Stimulated activated CD4-positive, alpha-beta T cell treated with anti-CD3 and anti-CD28 coated beads, TNF-alpha, amount 100 ng/mL, for 1 hour (primary cell): ENCODE results near the gene BSN.
"Not testable (repeated sequence)": the region's sequence is repeated elsewhere in the genome, so short reads cannot be mapped to it uniquely, and the experiment has no call there.

Experiments used
- DNase-seq, 3 donors: peaks; one replicate each; pipeline ENCODE4 v3.0.0-alpha.2; 2020; ENCODE audit warnings: low read depth in 3 of 3, low spot score in 1 of 3

BSN gene

GRCh38 chr3:49533786-49534519 is 20.3 kb upstream of the BSN start:
- DNase-seq, result no peak

DNA sequence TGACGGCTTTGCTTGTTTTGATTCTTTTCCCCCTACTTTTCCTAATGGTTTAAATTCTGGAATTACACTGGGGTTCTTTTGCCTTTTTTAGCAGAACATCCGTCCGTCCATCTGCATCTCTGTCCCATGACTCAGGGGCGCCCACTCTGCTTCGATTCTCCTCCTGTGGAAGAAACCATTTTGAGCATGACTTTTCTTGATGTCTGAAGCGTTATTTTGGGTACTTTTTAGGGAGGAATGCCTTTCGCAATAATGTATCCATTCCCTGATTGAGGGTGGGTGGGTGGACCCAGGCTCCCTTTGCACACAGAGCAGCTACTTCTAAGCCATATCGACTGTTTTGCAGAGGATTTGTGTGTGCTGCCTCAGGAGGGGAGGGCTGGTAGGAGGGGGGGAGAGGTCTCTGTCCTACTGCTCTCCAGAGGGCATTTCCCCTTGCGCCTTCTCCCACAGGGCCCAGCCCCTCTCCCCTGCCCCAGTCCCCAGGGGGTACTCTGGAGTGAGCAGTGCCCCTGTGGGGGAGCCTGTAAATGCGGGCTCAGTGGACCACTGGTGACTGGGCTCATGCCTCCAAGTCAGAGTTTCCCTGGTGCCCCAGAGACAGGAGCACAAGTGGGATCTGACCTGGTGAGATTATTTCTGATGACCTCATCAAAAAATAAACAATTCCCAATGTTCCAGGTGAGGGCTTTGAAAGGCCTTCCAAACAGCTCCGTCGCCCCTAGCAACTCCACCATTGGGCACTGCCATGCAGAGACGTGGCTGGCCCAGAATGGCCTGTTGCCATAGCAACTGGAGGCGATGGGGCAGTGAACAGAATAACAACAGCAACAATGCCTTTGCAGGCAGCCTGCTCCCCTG is 19.5 kb upstream of the BSN start:
- DNase-seq, result no peak

- DNase-seq, result no peak
Observed at GRCh38 chr3:49535971-49536874, 18.1 kb upstream of the BSN start.

GRCh38 chr3:49536875-49537533 is 17.3 kb upstream of the BSN start:
- DNase-seq, result no peak

DNA sequence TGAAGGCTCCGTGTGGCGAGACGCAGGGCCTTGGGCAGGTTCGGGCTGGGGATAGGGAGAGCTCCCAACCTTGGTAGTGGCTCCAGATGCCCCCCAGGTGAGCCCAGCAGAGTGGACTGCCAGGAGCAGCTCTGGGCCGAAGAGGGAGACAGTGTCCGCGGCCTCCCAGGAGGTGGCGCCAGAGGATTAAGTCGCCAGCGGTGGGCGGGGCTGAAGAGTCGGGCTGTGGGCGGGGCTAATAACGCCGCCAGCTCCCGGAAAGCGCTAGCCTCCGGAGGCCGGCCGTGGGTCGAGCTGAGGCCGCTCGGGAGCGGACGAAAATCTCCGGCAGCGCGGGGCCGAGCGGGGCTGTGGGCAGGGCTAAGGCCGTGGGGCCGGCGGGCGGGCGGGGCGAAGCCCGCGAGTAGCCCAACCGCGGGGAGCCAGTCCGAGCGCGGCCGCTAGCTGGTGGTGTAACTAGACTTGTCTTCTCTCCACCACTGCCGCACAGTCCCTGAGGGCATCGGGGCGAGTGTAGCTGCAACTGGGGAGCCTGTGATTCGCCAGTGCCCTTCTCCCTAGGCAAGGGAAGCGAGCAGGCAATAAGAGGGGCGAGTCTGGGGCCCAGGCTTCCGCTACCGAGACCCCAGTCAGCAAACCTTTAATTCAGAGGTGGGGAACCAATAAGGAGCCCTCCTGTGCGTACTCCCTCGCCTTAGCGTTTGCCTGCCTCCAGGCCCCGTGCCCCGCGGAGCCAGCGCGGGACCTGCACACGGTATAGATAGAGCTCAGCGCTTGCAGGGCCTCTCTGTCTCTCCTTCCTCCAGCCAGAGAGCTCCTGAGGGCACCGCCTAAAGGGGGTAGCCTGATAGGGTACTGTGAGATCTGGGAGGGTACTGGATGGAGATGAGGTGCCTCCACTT is 14.4 kb upstream of the BSN start:
- DNase-seq, result peak; percentile 79 to 97 (median 85)

DNA sequence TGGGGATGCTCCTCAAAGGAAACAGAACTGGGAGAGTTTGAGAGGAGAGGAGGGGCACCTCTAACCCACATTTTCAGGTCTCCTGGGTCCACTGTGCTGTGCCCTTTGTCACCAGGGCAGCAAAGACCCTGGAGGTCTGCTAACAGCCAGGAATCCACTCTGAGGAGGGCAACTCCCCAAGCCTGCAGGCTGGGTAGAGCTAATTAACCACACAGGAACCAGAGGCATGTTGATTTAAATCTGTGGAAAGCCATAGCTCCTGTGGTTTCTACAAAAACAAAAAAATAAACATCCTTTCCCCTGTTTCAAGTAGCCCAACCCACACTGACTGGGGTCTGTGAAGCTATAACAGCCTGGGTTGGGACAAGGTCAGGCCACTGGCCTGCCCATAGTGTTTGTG is 2.2 kb upstream of the BSN start:
- no peak for DNase-seq

DNA sequence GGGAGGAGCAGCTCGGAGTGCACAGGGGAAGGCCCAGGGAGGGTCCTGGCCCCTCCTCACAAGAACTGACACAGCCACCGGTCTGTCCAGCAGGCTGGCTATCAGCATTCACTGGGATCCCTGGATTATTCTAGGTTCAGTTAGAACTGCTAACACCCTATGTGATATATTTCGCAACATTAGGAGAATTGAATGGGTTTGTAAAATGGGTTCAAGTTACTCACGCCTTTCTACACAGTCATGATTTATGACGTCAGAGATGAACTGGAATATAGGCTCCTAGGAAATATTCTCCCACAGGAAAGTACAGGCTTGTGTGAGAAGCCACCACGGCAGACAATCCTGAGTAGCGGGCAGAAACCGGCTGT is 969 bp upstream of the BSN start:
- no peak for DNase-seq

- peak in 1 of 3 donors; percentile 7 for DNase-seq
Observed at GRCh38 chr3:49554633-49555265, 472 bp downstream of the BSN start.

- no peak for DNase-seq
Observed at GRCh38 chr3:49556500-49557275, 2.4 kb downstream of the BSN start.

GRCh38 chr3:49563040-49563578 is 8.8 kb downstream of the BSN start:
- no peak for DNase-seq

DNA sequence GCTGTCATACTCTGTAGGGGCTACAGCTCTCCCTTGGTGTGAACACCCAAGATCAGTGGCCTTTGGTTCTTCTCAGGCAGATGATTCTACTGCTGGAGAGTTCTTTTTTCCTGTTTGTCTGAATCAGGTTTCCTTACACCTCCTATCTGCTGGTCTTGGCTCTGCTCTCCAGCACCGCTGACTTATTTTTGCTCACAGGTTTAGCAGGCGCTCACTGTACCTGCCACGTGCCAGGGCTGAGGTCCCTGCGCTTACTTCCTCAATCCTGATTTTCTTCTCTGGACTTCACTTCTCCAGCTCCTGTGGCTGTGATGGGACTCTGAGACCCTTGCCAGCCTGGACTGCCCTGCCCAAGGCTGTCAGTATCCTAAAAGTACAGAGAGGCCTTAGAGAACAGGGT is 9.5 kb downstream of the BSN start:
- DNase-seq, result no peak

- DNase-seq, result no peak
Observed at GRCh38 chr3:49566312-49566711, 12.0 kb downstream of the BSN start.

DNA sequence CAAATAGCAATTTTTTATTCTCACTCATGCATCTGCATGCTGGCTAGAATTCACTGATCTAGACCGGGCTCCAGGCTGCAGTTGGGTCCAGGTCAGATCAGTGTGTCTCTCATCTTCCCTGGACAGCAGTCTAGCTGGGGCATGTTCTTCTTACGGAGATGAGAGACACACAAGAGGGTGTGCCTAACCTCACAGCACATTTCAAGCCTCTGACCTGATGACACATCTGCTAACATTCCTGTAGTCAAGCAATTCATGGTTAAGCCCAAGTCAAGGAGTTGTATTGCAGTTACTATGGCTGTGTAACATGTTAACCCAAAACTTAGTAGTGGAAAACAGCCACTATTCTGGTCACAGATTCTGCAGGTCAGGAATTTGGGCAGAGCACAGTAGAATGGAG is 13.1 kb downstream of the BSN start:
- DNase-seq, result no peak

DNA sequence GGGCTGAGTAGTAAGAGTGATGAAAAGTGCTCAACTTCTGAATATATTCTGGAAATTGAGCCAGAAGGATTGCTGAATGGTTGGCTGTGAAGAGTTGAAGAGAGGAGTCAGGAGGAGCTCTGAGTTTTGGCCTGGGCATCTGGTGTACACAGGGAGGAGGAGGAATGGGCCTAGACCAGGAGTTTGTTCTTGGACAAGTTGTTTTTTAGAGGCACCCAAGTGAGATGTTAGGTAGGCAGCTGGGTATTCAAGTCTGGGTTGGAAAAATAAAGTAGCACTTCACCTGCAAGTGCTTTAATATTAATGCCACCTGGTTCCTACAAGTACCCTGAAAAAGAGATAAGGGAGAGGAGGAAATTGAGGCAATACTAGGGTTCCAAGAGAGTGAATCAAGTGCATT is 14.7 kb downstream of the BSN start:
- DNase-seq, result no peak

DNA sequence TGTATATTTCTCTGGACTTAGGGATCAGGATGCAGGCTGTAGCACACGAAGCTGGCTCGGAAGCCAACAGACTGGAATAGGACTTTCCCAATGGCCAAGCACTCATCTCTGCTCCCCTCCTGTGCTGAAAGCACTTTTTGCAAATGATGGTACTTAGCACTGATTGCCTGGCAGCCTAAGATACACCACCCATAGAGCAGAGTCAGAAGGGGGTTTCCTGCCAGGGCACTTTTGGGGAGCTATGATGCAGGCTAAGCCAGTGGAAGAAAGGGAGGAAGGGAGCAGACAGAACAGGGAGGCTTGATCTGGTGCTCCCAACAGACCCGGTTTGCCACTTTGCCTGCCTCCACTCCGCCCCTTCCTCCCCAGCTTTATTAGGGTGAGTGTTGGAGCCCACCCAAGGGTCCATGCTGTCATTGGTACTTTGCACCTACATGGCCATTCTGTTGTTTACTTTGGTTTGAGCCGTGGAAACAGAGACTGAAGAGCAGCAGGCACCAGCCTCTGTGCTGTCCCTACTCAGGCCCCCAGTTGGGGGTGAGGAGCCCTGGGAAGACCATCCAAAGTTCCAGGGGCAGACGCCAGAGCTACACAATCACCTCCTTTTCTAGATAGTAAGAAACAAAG is 15.9 kb downstream of the BSN start:
- no peak for DNase-seq

GRCh38 chr3:49582177-49582576 is 27.9 kb downstream of the BSN start:
- DNase-seq, result no peak

- DNase-seq, result not testable (repeated sequence)
Observed at GRCh38 chr3:49585261-49585755, 31.0 kb downstream of the BSN start.

GRCh38 chr3:49591615-49592014 is 37.3 kb downstream of the BSN start:
- DNase-seq, result no peak
